GM19463 (cell line): ENCODE data around the gene CMTM4.
"Not testable (repeated sequence)": the region's sequence is repeated elsewhere in the genome, so short reads cannot be mapped to it uniquely, and the experiment has no call there.

Experiments
- ATAC-seq: cut with Tn5 transposase; IDR thresholded peaks from one replicate; pipeline ENCODE4 v1.9.1; 2021; ENCODE audit warnings: mild to moderate bottlenecking, moderate library complexity; ENCODE audit not compliant: unreplicated experiment

CMTM4 gene

DNA sequence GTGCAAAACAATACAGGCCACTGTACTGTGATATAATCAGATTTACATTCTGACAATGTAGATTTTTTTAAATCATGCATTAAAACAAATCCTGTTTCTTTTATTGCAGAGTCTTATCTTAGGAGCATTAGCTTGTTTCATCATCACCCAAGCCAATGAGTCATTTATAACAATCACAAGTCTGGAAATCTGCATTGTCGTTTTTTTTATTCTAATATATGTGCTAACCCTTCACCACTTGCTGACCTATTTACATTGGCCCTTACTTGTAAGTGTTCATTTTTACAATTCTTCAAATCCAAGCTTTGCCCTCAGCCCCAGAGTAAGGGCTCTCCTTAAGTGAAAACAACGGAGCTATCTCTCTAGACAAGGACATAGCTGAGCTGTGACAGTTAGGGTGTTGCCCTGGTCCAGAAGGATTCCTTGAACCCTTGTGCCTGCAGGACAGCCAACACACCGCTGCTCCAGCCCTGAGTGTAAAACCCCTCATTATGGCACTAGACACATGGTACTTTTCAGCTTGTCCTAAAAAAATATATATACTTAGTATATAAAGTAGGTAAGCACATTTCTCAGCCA is 126.6 kb downstream of the CMTM4 start:
- ATAC-seq = no peak

DNA sequence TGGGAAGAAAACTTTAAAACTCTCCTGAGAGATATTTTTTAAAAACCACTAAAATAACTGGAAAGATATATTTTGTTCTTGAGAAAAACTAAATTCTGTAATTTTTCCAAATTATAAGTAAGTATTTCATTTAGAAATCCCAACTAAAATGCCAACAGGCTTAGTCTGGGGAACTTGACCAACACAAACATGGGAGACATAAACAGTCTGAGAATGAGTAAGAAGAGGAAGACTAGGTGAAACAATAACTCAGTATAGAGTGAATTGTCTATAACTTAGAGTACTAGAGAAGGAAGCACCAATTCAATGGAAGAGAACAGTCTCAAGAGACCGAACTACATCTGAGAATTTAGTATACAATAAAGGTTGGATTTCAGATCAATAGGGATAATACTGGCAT is 127.4 kb downstream of the CMTM4 start:
- ATAC-seq = no peak

DNA sequence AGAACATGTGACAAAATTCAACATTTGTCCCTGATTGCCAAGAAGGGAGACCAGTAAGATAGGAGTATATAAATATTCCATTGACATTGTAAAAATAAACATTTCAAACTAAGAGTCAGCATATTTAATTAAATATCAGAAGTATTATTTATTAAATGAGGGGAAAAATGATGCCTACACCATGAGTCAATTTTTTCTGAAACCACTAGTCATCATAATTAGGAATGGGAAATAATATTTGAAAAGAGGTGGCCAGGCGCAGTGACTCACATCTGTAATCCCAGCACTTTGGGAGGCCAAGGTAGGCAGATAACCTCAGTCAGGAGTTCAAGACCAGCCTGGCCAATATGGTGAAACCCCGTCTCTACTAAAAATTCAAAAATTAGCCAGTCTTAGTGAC is 128.2 kb downstream of the CMTM4 start:
- ATAC-seq = no peak

DNA sequence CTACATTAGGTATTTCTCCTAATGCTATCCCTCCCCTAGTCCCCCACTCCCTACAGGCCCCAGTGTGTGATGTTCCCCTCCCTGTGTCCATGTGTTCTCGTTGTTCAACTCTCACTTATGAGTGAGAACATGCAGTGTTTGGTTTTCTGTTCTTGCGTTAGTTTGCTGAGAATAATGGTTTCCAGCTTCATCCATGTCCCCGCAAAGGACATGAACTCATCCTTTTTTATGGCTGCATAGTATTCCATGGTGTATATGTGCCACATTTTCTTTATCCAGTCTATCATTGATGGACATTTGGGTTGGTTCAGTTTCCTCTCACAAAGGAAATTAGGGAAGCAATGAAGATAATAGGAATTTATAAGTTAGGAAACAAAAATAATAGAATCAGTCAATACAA is 129.3 kb downstream of the CMTM4 start:
- not testable (repeated sequence) for ATAC-seq

DNA sequence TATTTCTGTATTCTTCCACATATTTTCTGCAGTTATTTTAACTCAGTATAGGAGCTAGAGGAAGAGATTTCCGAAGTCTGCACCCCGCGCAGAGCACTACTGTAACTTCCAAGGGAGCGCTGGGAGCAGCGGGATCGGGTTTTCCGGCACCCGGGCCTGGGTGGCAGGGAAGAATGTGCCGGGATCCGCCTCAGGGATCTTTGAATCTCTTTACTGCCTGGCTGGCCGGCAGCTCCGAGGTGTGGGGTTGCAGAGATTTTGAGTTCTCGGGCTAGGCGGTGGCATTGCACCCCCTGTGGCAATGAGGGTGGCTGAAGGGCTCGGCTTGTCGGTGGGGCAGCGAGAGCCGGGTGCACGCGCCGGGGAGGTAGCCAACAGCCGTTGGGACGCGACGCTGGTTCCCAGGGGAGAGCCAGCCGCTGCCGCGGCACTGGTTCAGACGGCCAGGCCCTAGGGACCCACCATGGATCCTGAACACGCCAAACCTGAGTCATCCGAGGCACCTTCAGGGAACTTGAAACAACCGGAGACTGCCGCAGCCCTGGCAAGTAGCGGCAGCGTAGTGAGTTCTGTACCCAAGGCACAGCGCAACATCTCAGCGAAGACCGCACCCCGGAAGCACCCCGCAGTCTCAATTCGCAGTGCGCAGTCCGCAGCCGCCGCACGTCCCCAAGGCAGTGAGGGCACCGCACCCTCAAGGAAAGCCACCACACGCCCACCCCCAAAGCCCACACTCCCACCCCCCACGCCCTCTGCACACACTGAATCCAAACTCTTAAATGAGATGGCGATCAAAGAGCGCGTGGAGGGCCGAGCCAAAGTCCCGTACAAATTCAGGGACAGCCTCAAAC is 130.3 kb downstream of the CMTM4 start, which contains the start of gene CMTM1:
Gene CMTM1 (plus strand): TSS at position 389 of the 851 bp plus-strand sequence. CDS start 75 bp downstream, at position 464.
- ATAC-seq = no peak
